LNCaP clone FGC (cell line): ENCODE results near the gene THBD.

Experiments used
- DNase-seq: peaks from one replicate; pipeline ENCODE4 v3.0.0-alpha.2; 2011; ENCODE audit warnings: low read depth
- H3K4me3 ChIP-seq: 2 replicates; pipeline ENCODE4 v1.5.1; 2011; ENCODE audit warnings: mild to moderate bottlenecking, low read depth, low read length, control low read depth
- CTCF ChIP-seq: IDR thresholded peaks from 2 replicates; pipeline ENCODE4 v1.5.1; 2012; ENCODE audit warnings: mild to moderate bottlenecking; ENCODE audit not compliant: control insufficient read depth, insufficient read depth; ENCODE audit errors: extremely low read depth

THBD gene

GRCh38 chr20:23036371-23036770 lies 13.1 kb downstream of the THBD start:
- H3K4me3 ChIP-seq: no peak overlapping the region
- no peak for TF ChIP-seq CTCF
- no peak for DNase-seq

- H3K4me3 ChIP-seq: no peak overlapping the region
- no peak for TF ChIP-seq CTCF
Measured at GRCh38 chr20:23035731-23036130, 13.7 kb downstream of the THBD start.

GRCh38 chr20:23034721-23035671 lies 14.5 kb downstream of the THBD start, which contains the start of gene SSTR4:
TSS of gene SSTR4 (plus strand) at chr20:23035312. CDS start at chr20:23035484, 172 bp downstream.
- DNase-seq: no peak
- TF ChIP-seq CTCF: no peak
- H3K4me3 ChIP-seq: no peak within 1 kb of the TSS

More at GRCh38 chr20:23035731-23036130, 13.7 kb downstream of the THBD start:
- DNase-seq: no peak

- DNase-seq: no peak
- no peak for TF ChIP-seq CTCF
- H3K4me3 ChIP-seq: no peak overlapping the region
Measured at GRCh38 chr20:23033918-23034317, 15.6 kb downstream of the THBD start.

- TF ChIP-seq CTCF: no peak
- DNase-seq: no peak
- no peak overlapping the region for H3K4me3 ChIP-seq
Measured at GRCh38 chr20:23032750-23033078, 16.8 kb downstream of the THBD start.

GRCh38 chr20:23032056-23032749 lies 17.3 kb downstream of the THBD start:
- H3K4me3 ChIP-seq: no peak overlapping the region
- no peak for TF ChIP-seq CTCF
- DNase-seq: no peak
